AG09319 (cell line): ENCODE results near the gene KCNG2.

Experiments
- DNase-seq: peaks from one replicate; pipeline ENCODE4 v3.0.0-alpha.2; 2010; ENCODE audit warnings: low read depth; ENCODE audit errors: extremely low read depth
- CTCF ChIP-seq: IDR thresholded peaks from 2 replicates; pipeline ENCODE4 v1.5.1; 2011; ENCODE audit warnings: low read depth, mild to moderate bottlenecking, inconsistent platforms, low read length, moderate library complexity

The KCNG2 gene

DNA sequence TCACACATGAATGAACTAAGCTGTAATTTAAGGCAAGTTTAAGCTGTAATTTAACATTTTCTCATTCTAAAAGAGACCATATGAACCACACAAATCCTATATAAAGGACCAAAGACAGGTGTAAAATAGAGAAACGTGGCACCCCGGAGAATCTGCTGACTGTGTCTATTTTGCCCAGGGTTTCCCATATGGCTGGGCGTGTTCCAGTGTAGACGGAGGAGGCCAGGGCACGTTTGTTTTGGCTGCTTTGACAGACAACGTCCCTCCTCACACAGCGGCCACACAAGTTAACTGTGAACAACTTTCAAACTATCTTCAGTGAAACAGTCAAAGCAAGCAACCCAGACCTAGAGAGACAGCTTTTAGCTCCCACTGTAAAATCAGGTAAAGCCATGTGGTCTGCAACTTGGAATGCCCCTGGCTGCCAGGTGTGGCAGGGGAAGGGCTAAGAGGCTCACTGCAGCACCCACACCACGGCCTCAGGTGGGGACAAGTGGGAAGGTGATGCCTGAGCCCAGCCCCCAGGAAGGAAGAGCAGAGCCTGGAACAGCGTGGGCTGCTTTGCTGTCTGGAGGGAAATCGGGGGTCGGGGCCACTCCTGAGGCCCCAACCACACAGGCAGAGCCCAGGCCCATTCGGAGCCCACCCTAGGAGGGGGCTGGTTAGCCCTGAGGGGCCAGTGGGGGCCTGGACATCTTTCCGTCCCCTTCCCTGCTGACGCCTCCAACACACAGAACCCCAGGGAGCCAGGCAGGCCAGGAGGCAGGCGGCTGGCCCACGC is 113.0 kb downstream of the KCNG2 start:
- no peak for TF ChIP-seq CTCF
- DNase-seq = no peak

DNA sequence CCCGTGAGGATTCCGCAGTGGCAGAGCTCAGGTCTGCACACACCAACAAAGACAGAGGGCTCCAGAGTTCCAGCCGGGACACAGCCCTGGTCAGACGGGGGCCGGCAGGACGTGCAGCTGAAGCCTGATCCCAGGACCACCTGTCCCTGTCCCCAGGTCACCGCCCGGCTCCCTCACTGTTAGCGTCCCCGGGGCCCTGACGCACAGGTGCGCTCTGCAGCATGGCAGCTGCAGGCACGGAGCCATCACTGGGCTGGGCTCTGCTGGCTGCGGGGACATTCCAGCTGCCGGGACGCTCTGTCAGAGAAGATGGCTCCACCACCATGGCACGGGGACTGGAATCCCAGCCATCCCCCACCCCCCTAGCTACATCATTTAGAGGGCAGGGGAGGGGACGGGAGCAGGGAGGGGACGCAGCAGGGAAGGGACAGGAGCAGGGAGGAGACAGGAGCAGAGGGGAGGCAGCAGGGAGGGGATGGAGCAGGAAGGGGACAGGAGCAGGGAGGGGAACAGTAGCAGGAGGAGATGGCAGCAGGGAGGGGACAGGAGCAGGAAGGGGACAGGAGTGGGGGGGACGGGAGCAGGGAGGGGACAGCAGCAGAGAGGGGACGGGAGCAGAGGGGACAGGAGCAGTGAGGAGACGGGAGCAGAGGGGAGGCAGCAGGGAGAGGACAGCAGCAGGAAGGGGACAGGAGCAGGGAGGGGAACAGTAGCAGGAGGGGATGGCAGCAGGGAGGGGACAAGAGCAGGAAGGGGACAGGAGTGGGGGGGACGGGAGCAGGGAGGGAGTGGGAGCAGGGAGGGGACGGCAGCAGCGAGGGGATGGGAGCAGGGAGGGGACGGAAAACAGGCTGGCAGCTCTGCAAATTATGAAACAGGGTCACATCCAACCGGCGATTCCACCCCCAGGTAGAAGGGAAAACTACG is 113.9 kb downstream of the KCNG2 start:
- no peak for DNase-seq
- no peak for TF ChIP-seq CTCF

DNA sequence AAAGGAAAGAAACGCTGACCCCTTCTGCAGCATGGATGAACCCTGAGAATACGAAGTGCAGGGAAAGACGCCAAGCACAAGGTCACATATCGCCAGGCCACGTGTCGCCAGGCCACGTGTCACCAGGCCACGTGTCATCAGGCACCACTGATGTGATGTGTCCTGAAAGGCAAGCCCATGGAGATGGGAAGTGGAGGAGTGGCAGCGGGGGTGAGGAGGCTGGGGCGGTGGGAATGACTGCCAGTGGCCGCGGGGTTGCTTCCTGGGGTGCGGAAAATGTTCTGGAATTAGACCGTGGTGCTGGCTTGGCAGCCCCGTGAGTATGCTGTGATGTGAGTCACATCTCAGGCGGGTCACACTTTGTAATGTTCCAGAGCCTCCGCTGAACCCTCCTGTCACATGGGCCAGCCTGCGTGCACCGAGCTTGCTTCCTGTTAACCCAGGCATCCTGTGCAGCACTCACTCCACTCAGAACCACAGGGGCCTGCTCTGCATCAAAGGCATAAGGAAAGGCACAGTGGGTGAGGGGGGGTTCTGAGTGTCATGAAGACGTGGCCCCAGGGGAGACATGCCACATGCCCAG is 114.8 kb downstream of the KCNG2 start:
- TF ChIP-seq CTCF = no peak
- DNase-seq = no peak

DNA sequence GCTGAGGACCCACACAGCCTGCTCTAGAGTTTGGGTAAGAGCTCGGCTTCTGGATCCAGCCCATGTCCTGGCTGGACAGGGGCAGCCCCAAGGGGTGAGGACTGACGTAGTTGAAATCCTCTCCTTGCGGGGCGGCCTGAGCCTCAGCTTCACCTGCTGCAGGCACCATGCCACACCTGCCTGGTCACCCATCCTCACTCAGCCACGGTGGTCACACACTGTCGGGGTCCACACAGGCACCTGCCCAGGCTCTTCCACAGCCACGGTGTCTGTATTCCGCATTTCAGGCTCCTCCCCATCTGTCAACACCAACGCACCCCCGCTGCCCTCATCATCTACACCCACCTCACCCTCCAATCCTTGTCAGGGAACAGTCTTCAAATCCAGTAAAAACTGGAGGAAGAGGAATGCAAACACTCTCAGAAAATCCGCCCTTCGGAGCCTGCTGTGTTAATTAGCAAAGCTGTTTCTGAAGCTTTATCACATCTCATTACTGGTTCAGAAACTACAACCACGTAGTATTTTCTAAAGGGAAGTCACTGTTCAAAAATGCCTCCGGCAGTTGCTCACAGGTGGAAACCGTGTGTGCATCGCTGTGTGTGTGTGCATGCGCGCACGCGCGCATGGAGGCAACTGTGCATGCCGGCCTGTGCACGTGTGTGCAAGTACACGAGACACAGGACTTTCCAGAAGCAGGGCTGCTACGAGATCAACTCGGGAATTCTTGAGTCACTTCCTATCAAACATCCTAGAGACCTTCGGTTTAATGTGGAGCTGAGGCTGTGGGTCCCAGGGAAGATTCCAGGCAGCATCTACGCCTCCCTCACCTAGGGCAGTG is 115.5 kb downstream of the KCNG2 start:
- TF ChIP-seq CTCF = no peak
- DNase-seq = no peak

- TF ChIP-seq CTCF = no peak
- DNase-seq = no peak
These were observed 116.9 kb downstream of the KCNG2 start for GRCh38 chr18:79914614-79915160.

DNA sequence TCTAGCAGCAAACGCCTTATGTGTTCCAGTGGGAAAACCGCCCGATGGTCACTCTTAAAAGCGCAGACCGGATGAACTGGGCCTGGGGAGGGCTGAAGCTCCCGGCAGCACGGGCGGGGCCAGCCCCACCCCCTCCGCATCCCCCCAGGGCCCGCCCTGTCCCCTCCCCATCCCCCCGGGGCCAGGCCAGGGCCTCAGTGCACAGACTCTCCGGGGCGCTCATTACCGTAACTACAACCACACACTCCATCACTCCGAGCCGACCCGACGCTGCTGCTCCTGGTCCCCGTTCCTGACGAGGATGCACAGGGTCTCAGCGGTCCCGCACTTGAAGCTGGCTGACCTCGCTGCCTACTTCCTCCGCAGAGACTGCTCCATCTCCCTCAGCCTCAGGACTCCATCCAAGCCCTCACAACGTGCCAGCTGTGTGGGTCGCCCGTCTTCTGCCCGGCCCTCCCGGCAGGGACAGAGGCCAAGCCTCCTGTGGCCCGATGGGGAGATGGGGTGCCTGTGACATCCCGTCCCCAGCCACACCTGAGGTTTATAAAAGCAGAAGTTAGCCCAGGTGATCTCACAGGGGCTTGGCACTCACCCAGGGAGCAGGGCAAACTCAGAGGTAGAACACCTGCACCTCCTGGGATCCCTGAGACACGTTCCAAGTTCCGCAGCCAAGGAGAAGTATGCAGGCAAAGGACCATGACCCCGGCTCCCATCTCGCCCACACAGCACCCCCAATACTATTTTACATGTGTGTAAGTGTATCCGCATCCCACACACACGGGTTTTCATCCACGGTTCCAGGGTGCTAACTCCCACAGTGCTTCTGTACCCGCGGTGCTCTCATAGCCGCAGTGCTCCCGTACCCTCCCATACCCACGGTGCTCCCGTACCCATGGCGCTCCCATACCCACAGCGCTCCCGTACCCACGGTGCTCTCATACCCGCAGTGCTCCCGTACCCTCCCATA is 117.7 kb downstream of the KCNG2 start:
- no peak for TF ChIP-seq CTCF

More for the DNA sequence above, 117.7 kb downstream of the KCNG2 start:
- no peak for DNase-seq
